Left cardiac atrium (tissue), 4 donors: ENCODE results near the gene TCF12. TPM values are rescaled to one million over a fixed set of nuclear protein-coding genes. Genes with fewer than 3 reads are reported as not detected.

Experiments used
- ATAC-seq, 2 donors: fragments of 200-7000 bp; cut with Tn5 transposase; one replicate each; pipeline ENCODE4 v1.9.1; 2020; ENCODE audit warnings: mild to moderate bottlenecking in 2 of 2, moderate library complexity in 2 of 2
- DNase-seq: peaks from one replicate; pipeline ENCODE4 v3.0.0-alpha.2; 2020
- intact Hi-C, 2 donors: fragments of 100-400 bp; cut with DNase I; formaldehyde crosslinking; loops; one replicate each; pipeline versions ENCODE4 v1.14.1 to v1.15.1; 2022 to 2023
- total RNA-seq, 2 donors: library from RNA; stranded (reverse); fragmentation: NEBNext Ultra II Directional; extraction: Animal tissue kit (Norgen Biotek cat#: 25700); gene quantifications; one replicate each; pipeline ENCODE4 v1.2.1, GENCODE V29; 2021
- donor health status: DM: no; HTN: yes; CAD: no.
- donor health status: DM: no; HTN: yes; CAD: no; lungs with severe emphysema.
- donor health status: DM: yes; HTN: yes; CAD: no.
- donor health status: Dilated cardiomyopathy.

TCF12 gene
- total RNA-seq, 2 donors from 2014 or later: 44.0 to 53.9 TPM

- intact Hi-C loops: no loop called here
- no peak for DNase-seq
These were observed 404.3 kb downstream of the TCF12 start for GRCh38 chr15:57322602-57323250.

GRCh38 chr15:57323299-57323805 is 404.9 kb downstream of the TCF12 start:
- intact Hi-C loops: no loop called here
- DNase-seq: no peak
- ATAC-seq: no peak

More at GRCh38 chr15:57322602-57323250, 404.3 kb downstream of the TCF12 start:
- no peak for ATAC-seq

GRCh38 chr15:57323806-57324589 is 405.6 kb downstream of the TCF12 start:
- DNase-seq (no peak), ATAC-seq (peak in 1 of 2 donors; percentile 23)
- intact Hi-C loops: no loop called here

- ATAC-seq: no peak
- intact Hi-C loops: no loop called here
- no peak for DNase-seq
These were observed 406.1 kb downstream of the TCF12 start for GRCh38 chr15:57324590-57324890.

- no peak for DNase-seq
- no peak for ATAC-seq
These were observed 406.7 kb downstream of the TCF12 start for GRCh38 chr15:57324944-57325679.

GRCh38 chr15:57326196-57326595 is 407.8 kb downstream of the TCF12 start:
- intact Hi-C loops: no loop called here
- no peak for DNase-seq

More at GRCh38 chr15:57324944-57325679, 406.7 kb downstream of the TCF12 start:
- intact Hi-C loops: no loop called here

GRCh38 chr15:57327985-57328471 is 409.6 kb downstream of the TCF12 start:
- peak; percentile 45 for DNase-seq
- peak; percentile 24 to 49 for ATAC-seq
- intact Hi-C loops: no loop called here

More at GRCh38 chr15:57326196-57326595, 407.8 kb downstream of the TCF12 start:
- no peak for ATAC-seq

- ATAC-seq (peak in 1 of 2 donors; percentile 9), DNase-seq (no peak)
- intact Hi-C loops: no loop called here
These were observed 410.0 kb downstream of the TCF12 start for GRCh38 chr15:57328479-57328878.

GRCh38 chr15:57328897-57329296 is 410.5 kb downstream of the TCF12 start:
- DNase-seq (no peak), ATAC-seq (no peak)
- intact Hi-C loops: no loop called here

GRCh38 chr15:57329582-57330367 is 411.3 kb downstream of the TCF12 start:
- ATAC-seq (no peak), DNase-seq (no peak)
- intact Hi-C loops: no loop called here

- intact Hi-C loops: no loop called here
- no peak for DNase-seq
- no peak for ATAC-seq
These were observed 412.3 kb downstream of the TCF12 start for GRCh38 chr15:57330619-57331340.

GRCh38 chr15:57332326-57332725 is 413.9 kb downstream of the TCF12 start:
- no peak for ATAC-seq
- intact Hi-C loops: no loop called here
- DNase-seq: no peak

- ATAC-seq (no peak), DNase-seq (no peak)
- intact Hi-C loops: no loop called here
These were observed 415.0 kb downstream of the TCF12 start for GRCh38 chr15:57333487-57333886.

GRCh38 chr15:57334257-57334656 is 415.8 kb downstream of the TCF12 start:
- intact Hi-C loops: no loop called here
- DNase-seq (peak; percentile 61), ATAC-seq (peak; percentile 32 to 76)

GRCh38 chr15:57335293-57335715 is 416.9 kb downstream of the TCF12 start:
- ATAC-seq (no peak), DNase-seq (no peak)
- intact Hi-C loops: no loop called here

GRCh38 chr15:57335719-57336118 is 417.3 kb downstream of the TCF12 start:
- DNase-seq: no peak
- intact Hi-C loops: no loop called here
- ATAC-seq: no peak

GRCh38 chr15:57337868-57338411 is 419.5 kb downstream of the TCF12 start:
- DNase-seq: peak; percentile 75
- intact Hi-C loops: no loop called here
- ATAC-seq: peak; percentile 68 to 73

- intact Hi-C loops: no loop called here
These were observed 420.9 kb downstream of the TCF12 start for GRCh38 chr15:57339321-57339720.

More at GRCh38 chr15:57339321-57339720, 420.9 kb downstream of the TCF12 start:
- no peak for ATAC-seq
- no peak for DNase-seq
